ENCODE results near the gene CLN6.

DNA sequence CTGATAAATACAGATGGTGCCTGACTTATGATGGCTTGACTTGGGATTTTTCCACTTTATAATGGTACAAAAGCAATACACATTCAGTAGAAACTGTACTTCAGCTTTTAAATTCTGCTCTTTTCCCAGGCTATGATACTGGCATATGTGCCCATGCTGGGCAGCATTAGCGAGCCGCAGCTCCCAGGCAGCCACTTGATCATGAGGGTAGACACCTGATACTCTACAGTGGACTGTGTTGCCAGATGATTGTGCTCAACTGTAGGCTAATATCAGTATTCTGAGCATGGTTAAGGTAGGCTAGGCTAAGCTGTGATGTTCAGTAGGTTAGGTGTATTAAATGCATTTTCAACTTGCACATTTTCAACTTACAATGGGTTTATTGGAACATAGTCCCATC, 30.4 kb upstream of the CLN6 start:
- TF ChIP-seq, protein P1, sequence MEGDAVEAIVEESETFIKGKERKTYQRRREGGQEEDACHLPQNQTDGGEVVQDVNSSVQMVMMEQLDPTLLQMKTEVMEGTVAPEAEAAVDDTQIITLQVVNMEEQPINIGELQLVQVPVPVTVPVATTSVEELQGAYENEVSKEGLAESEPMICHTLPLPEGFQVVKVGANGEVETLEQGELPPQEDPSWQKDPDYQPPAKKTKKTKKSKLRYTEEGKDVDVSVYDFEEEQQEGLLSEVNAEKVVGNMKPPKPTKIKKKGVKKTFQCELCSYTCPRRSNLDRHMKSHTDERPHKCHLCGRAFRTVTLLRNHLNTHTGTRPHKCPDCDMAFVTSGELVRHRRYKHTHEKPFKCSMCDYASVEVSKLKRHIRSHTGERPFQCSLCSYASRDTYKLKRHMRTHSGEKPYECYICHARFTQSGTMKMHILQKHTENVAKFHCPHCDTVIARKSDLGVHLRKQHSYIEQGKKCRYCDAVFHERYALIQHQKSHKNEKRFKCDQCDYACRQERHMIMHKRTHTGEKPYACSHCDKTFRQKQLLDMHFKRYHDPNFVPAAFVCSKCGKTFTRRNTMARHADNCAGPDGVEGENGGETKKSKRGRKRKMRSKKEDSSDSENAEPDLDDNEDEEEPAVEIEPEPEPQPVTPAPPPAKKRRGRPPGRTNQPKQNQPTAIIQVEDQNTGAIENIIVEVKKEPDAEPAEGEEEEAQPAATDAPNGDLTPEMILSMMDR (conservative IDR thresholded peaks at IDR 0.05; ENCODE audit: low read depth, low read length) = no peak
- TF ChIP-seq RAD21 (IDR thresholded peaks at IDR 0.05; ENCODE audit: low read length) (no peak), MAFK (IDR thresholded peaks at IDR 0.05; ENCODE audit: low read depth, low read length) (no peak), SMC3 (IDR thresholded peaks at IDR 0.05; ENCODE audit: low read depth, low read length) (no peak), POLR2A (IDR thresholded peaks at IDR 0.05; ENCODE audit: low read depth, low read length) (no peak)
- TF ChIP-seq, protein P2, sequence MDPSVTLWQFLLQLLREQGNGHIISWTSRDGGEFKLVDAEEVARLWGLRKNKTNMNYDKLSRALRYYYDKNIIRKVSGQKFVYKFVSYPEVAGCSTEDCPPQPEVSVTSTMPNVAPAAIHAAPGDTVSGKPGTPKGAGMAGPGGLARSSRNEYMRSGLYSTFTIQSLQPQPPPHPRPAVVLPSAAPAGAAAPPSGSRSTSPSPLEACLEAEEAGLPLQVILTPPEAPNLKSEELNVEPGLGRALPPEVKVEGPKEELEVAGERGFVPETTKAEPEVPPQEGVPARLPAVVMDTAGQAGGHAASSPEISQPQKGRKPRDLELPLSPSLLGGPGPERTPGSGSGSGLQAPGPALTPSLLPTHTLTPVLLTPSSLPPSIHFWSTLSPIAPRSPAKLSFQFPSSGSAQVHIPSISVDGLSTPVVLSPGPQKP (IDR thresholded peaks at IDR 0.05; ENCODE audit: borderline replicate concordance, low read depth, low read length) = no peak
